MCF 10A (cell line): ENCODE data around the gene METTL5. TPM values are rescaled to one million over a fixed set of nuclear protein-coding genes. Genes with fewer than 3 reads are reported as not detected.

Source experiments
- BruUV-seq: library from RNA; stranded (reverse); fragments of 400-500 nt; replicated peaks from 2 replicates; lab custom pipeline; 2021; lab: Mats Ljungman, UMichigan
- CTCF ChIA-PET: fragments of 300-600 bp; sonication (Branson Sonifier 250); formaldehyde crosslinking; extraction: SDS; loops from one replicate; lab custom pipeline; 2021; ENCODE audit warnings: antibody characterized with exemption, inconsistent platforms; lab: Yijun Ruan, JAX
- POLR2A ChIA-PET: fragments of 300-600, 350-650 bp; sonication (Branson Sonifier 250); formaldehyde crosslinking; extraction: SDS; loops from one replicate; lab custom pipeline; 2020; ENCODE audit warnings: antibody characterized with exemption, inconsistent platforms; lab: Yijun Ruan, JAX
- DNase-seq: peaks from one replicate; pipeline ENCODE4 v3.0.0-alpha.2; 2018; ENCODE audit not compliant: unreplicated experiment
- H3K27ac Mint-ChIP-seq: one replicate; pipeline ENCODE4 v1.8.0; 2022; ENCODE audit warnings: mild to moderate bottlenecking, low read depth, mixed read lengths; ENCODE audit not compliant: unreplicated experiment
- H3K27me3 Mint-ChIP-seq: one replicate; pipeline ENCODE4 v1.8.0; 2022; ENCODE audit warnings: mixed read lengths; ENCODE audit not compliant: insufficient read depth, unreplicated experiment
- H3K36me3 Mint-ChIP-seq: one replicate; pipeline ENCODE4 v1.8.0; 2022; ENCODE audit warnings: mild to moderate bottlenecking, moderate library complexity, mixed read lengths; ENCODE audit not compliant: insufficient read depth, unreplicated experiment
- H3K4me1 Mint-ChIP-seq: one replicate; pipeline ENCODE4 v1.8.0; 2022; ENCODE audit warnings: mixed read lengths; ENCODE audit not compliant: insufficient read depth, unreplicated experiment
- H3K4me3 Mint-ChIP-seq: one replicate; pipeline ENCODE4 v1.8.0; 2022; ENCODE audit warnings: mild to moderate bottlenecking, moderate library complexity, mixed read lengths; ENCODE audit not compliant: unreplicated experiment
- H3K9me3 Mint-ChIP-seq: one replicate; pipeline ENCODE4 v1.8.0; 2022; ENCODE audit warnings: mixed read lengths; ENCODE audit not compliant: unreplicated experiment
- CTCF ChIP-seq: fragments of 200-600 bp; IDR thresholded peaks from one replicate; pipeline ENCODE4 v1.8.0; 2022; ENCODE audit warnings: antibody characterized with exemption, mild to moderate bottlenecking; ENCODE audit not compliant: unreplicated experiment
- intact Hi-C: fragments of 100-400 bp; cut with micrococcal nuclease; formaldehyde crosslinking; loops from 2 replicates; pipeline ENCODE4 v1.14.1; 2022
- total RNA-seq: library from RNA; stranded (reverse); gene quantifications from 2 replicates; pipeline ENCODE4 v1.2.3, GENCODE V29; 2022

The METTL5 gene
- total RNA-seq, 1 experiment from 2014 or later, result 109 TPM

DNA sequence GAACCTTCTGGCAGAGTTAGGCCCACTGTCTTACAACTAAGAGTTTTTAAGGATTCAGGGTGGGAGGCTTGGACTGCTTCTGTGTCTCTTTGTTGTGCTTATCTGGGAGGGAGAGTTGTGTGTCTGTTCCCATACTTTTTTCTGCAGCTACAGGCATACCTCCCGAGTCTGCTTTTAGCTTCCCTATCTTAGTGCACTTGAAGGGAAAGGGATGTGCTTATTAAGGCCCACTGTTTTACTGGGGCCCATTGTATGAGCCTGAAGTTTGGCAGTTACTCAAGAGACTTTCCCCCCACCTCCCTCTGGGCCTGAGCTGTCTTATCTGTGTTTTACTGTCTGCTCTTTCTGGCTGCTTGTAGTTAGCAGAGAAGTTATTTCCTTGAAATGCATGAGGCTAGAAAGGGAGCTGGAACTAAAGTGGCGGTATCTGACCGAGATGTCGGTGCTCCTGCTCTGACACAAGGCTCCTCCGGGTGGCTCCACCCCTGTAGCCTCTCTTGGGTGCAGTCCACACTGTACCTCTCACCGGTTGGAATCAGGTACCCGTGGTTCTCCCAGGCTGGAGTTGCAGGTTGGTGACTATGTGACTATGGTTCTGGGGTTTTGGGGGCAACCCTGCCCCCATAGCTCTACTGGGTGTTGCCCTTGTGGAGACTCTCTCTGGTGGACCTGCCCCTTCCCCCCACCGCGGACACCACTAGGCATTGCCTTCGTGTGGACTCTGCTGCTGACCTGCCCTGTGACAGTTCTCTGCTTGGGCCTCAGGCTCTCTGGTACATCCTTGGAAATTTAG, 15.4 kb upstream of the METTL5 start:
- no peak for DNase-seq
- Mint-ChIP-seq H3K4me3 (no peak overlapping the region), H3K4me1 (peaks cover 12% of the 10 kb centered on the region), H3K27ac (no peak overlapping the region), H3K27me3 (no peaks in the 10 kb centered on the region), H3K9me3 (no peaks in the 10 kb centered on the region), H3K36me3 (no peaks in the 10 kb centered on the region)
- no peak for TF ChIP-seq CTCF
- CTCF ChIA-PET, result interaction anchor here (0.5 to 1.1 kb wide), 5 partner anchors 11 to 1961 kb away, joined by 3 to 6 read pairs (median 3); partner anchors contain the start of gene METTL5
- intact Hi-C loops, result no loop called here
- POLR2A ChIA-PET, result interaction anchor here (0.6 to 1.4 kb wide), 3 partner anchors 9 to 96 kb away, joined by 3 read pairs; partner anchors contain the start of gene METTL5
- BruUV-seq, result no TSS peak

- H3K9me3 Mint-ChIP-seq, result no peaks in the 10 kb centered on the region
- no TSS peak for BruUV-seq
- peaks cover 6% of the 10 kb centered on the region for H3K4me1 Mint-ChIP-seq
- no peak overlapping the region for H3K27ac Mint-ChIP-seq
- no peak for TF ChIP-seq CTCF
- no peak for DNase-seq
- ChIA-PET CTCF (interaction anchor here (0.7 to 1.1 kb wide), 4 partner anchors 10 to 1729 kb away, joined by 3 to 6 read pairs (median 4); partner anchors contain the start of gene METTL5), POLR2A (interaction anchor here (0.7 kb wide), 1 partner anchor 75 kb away, joined by 3 read pairs; no protein-coding TSS in a partner anchor)
- no peaks in the 10 kb centered on the region for H3K27me3 Mint-ChIP-seq
- no peaks in the 10 kb centered on the region for H3K36me3 Mint-ChIP-seq
- intact Hi-C loops, result no loop called here
- H3K4me3 Mint-ChIP-seq, result no peak overlapping the region
These were observed 14.2 kb upstream of the METTL5 start for GRCh38 chr2:169838743-169839489.

GRCh38 chr2:169834401-169834800, 9.7 kb upstream of the METTL5 start:
- H3K4me1 Mint-ChIP-seq, result no peaks in the 10 kb centered on the region
- H3K27ac Mint-ChIP-seq, result no peak overlapping the region
- ChIA-PET POLR2A (no interaction called here), CTCF (interaction anchor here (0.8 kb wide), 1 partner anchor 9 kb away, joined by 4 read pairs; the partner anchor contains the start of gene METTL5)
- intact Hi-C loops, result no loop called here
- BruUV-seq, result no TSS peak
- H3K9me3 Mint-ChIP-seq, result no peaks in the 10 kb centered on the region
- DNase-seq, result no peak
- H3K4me3 Mint-ChIP-seq, result no peak overlapping the region
- H3K36me3 Mint-ChIP-seq, result no peaks in the 10 kb centered on the region
- no peak for TF ChIP-seq CTCF
- no peaks in the 10 kb centered on the region for H3K27me3 Mint-ChIP-seq
